ENCODE data around the gene NT5C2. TPM values are rescaled to one million over a fixed set of nuclear protein-coding genes. Genes with fewer than 3 reads are reported as not detected.

Gene NT5C2
- total RNA-seq, result 10 to 100 TPM; 62.3 to 70.4 TPM

DNA sequence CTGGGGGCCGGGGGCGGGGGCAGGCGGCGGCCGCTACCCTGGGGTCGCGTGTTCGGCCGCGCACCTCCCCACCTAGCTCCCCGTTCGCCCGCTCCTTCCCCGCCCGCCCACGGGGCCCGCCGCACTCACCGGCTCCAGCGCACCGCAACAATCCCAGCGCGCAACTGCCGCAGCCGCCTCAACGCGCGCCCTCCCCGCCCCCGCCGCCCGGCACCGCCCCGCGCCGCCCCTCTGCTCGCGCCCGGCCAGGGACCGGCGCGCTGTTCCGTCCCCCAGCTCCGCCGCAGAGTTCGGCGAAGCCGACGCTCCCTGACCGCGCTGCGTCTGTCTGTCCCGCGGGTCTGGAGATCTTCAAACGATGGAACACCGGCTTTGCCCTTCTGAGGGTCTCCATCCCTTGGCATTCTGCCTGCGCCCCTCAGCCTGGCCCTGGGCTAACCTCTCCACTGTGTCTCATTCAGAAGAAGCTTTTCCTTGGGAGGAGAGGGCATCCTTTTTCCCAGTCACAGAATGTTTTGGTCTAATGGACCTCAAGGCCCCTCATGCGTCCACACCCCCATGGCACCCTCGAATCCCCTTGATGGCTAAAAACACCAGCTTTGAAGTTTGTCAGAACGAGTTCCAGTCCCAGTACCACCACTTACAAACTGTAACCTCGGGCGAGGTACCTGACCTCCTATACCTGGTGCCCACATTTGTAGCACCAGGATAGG is at the start of gene NT5C2:
NT5C2 (minus strand) TSS at position 166 of the 713 bp plus-strand sequence. CDS start 18,314 bp downstream, outside the sequence.

Other genes starting within 250 kb of the NT5C2 start
- gene RPEL1, start 52.6 kb upstream of the NT5C2 start, total RNA-seq, result not detected
- gene INA, start 83.9 kb upstream of the NT5C2 start, total RNA-seq, result under 1 TPM in 1 of 2 experiments, not detected in 1; 0.10 TPM
- gene PCGF6, start 157.9 kb upstream of the NT5C2 start, total RNA-seq, result 10 to 100 TPM; 11.0 to 11.1 TPM
- gene TAF5, start 174.7 kb upstream of the NT5C2 start, total RNA-seq, result 1 to 10 TPM; 9.0 to 9.3 TPM
- 100 to 1,000 TPM; 253 to 261 TPM for gene ATP5MK, start 203.2 kb upstream of the NT5C2 start, total RNA-seq
- 10 to 100 TPM; 36.6 to 40.7 TPM for gene PDCD11, start 203.4 kb upstream of the NT5C2 start, total RNA-seq